GM19468 (cell line): ENCODE measurements around the gene ASCC2.
"Not testable (repeated sequence)": the region's sequence is repeated elsewhere in the genome, so short reads cannot be mapped to it uniquely, and the experiment has no call there.

Source experiments
- ATAC-seq: cut with Tn5 transposase; IDR thresholded peaks from one replicate; pipeline ENCODE4 v1.9.1; 2021; ENCODE audit warnings: mild to moderate bottlenecking, moderate library complexity, moderate number of reproducible peaks; ENCODE audit not compliant: unreplicated experiment; ENCODE audit errors: extremely low read depth

ASCC2 gene

GRCh38 chr22:29837741-29838598 is at the start of gene ASCC2:
Gene ASCC2, minus strand, starts transcription at chr22:29838274. Its CDS starts 5,949 bp downstream, at chr22:29832325.
- peak; percentile 86 for ATAC-seq

- no peak for ATAC-seq
Measured at GRCh38 chr22:29887358-29887757, 49.3 kb upstream of the ASCC2 start.

- no peak for ATAC-seq
Measured at GRCh38 chr22:29886596-29886995, 48.5 kb upstream of the ASCC2 start.

GRCh38 chr22:29885610-29886009 is 47.5 kb upstream of the ASCC2 start:
- no peak for ATAC-seq

GRCh38 chr22:29883775-29884097 is 45.7 kb upstream of the ASCC2 start:
- no peak for ATAC-seq

GRCh38 chr22:29883045-29883774 is 45.1 kb upstream of the ASCC2 start, which contains the start of gene MTMR3:
Gene MTMR3, plus strand, starts transcription at chr22:29883174. Its CDS starts 87,886 bp downstream, at chr22:29971060.
- ATAC-seq: peak; percentile 30

GRCh38 chr22:29882716-29883044 is 44.6 kb upstream of the ASCC2 start:
- no peak for ATAC-seq

- ATAC-seq: no peak
Measured at GRCh38 chr22:29879753-29880152, 41.7 kb upstream of the ASCC2 start.

GRCh38 chr22:29877620-29878019 is 39.5 kb upstream of the ASCC2 start:
- no peak for ATAC-seq

- ATAC-seq: no peak
Measured at GRCh38 chr22:29873943-29874342, 35.9 kb upstream of the ASCC2 start.

- ATAC-seq: no peak
Measured at GRCh38 chr22:29872989-29873388, 34.9 kb upstream of the ASCC2 start.

GRCh38 chr22:29872144-29872893 is 34.2 kb upstream of the ASCC2 start:
- no peak for ATAC-seq

- ATAC-seq: no peak
Measured at GRCh38 chr22:29871684-29872083, 33.6 kb upstream of the ASCC2 start.

GRCh38 chr22:29870574-29870973 is 32.5 kb upstream of the ASCC2 start:
- no peak for ATAC-seq

GRCh38 chr22:29867851-29868250 is 29.8 kb upstream of the ASCC2 start:
- ATAC-seq: no peak

- ATAC-seq: no peak
Measured at GRCh38 chr22:29867260-29867659, 29.2 kb upstream of the ASCC2 start.

- ATAC-seq: not testable (repeated sequence)
Measured at GRCh38 chr22:29865572-29865971, 27.5 kb upstream of the ASCC2 start.

- no peak for ATAC-seq
Measured at GRCh38 chr22:29861672-29862297, 23.7 kb upstream of the ASCC2 start.

GRCh38 chr22:29860006-29860766 is 22.1 kb upstream of the ASCC2 start:
- ATAC-seq: no peak

GRCh38 chr22:29859030-29859429 is 21.0 kb upstream of the ASCC2 start:
- not testable (repeated sequence) for ATAC-seq
